GM19397 (cell line): Measurements from ENCODE around the gene ZC3H10.
A peak's percentile ranks its signal among the peaks of the same experiment; 100 is the strongest.
"Not testable (repeated sequence)": the region's sequence is repeated elsewhere in the genome, so short reads cannot be mapped to it uniquely, and the experiment has no call there.

Experiments used
- ATAC-seq: cut with Tn5 transposase; IDR thresholded peaks from one replicate; pipeline ENCODE4 v1.9.1; 2021; ENCODE audit warnings: mild to moderate bottlenecking, moderate library complexity; ENCODE audit not compliant: unreplicated experiment

ZC3H10 gene

DNA sequence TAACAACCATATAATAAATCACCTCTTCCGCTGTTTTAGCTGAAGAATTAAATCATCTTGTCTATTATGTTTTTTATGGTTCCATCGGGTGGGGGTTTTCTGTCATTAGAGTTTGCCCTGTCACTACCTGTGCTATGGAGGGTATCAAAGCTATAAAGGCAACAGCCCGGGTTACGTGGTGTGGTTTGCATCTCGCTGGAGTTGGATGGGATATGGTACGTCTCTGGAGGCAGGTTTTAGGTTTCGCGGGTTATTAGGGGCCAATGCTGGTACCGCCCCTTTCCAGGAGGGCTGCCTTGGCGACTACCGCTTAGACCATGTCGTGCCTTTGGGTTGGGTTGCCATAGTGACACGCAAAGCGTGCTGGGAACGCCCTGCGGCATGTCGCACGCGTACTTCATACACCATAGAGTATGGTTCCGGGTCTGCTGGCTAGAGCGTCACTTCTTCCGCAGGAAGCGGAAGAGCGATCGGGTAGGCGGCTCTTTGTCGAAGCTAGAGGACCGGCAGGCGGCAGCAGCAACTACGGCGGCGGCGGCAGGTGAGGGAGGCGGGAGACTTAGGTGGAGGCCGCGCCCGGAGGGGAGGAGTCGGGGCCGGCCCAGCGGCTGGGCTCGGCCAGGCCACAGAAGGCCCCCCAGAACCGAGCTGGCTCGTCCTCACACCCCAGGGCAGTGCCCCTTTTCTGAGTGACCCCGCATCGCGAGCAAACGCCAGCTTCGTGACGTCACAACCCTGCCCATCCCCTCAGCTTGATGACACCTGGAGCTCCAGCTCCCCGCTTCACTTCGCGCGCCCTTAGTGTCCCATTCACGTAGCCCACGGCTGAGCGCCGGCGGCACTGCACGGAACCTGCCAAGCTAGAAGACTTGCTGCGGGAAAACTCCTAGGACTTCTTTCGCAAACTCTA is at the start of gene ZC3H10:
TSS of gene ZC3H10 (plus strand) at position 489 of the 910 bp plus-strand sequence. CDS start 2,297 bp downstream, outside the sequence.
- ATAC-seq: peak; percentile 81

DNA sequence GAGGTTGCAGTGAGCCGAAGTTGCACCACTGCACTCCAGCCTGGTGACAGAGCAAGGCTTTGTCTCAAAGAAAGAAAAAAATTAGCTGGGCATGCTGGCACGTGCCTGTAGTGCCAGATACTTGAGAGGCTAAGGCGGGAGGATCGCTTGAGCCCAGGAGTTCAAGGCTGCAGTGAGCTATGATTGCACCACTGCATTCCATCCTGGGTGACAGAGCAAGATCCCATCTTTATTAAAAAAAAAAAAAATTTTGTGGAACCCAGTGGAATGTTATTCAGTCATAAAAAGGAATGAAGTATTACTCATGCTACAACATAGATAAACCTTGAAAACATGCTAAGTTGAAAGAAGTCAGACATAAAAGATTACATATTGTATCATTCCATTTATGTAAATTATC is 46.4 kb upstream of the ZC3H10 start:
- no peak for ATAC-seq

DNA sequence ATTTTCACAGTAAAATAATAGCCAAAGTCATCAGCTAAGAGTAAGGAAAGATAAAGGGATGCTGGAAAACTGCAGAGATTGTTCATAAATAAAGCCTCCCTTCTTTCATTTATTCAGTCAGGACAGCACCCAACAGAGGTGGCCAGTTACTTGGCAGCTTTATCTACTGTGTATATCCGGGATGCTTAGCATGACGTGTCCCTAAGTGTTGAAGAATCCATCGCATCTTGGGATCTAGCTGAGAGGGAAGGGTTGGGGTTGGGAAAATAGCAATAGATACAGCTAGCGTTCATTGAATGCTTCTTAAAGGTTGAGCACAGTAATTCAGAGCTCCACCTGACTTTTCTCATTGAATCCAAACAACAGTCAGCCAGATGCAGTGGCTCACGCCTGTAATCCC is 43.7 kb upstream of the ZC3H10 start:
- ATAC-seq: no peak

DNA sequence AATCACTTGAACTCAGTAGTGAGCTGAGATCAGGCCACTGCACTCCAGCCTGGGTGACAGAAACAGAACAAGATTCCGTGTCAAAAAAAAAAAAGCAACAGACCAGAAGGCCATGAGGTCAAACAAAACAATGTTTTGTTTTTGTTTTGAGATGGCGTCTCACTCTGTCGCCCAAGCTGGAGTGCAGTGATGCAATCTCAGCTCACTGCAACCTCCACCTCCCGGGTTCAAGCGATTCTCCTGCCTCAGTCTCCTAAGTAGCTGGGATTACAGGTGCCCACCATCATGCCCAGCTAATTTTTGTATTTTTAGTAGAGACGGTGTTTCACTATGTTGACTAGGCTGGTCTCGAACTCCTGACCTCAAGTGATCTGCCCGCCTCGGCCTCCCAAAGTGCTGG is 40.1 kb upstream of the ZC3H10 start:
- ATAC-seq: not testable (repeated sequence)

DNA sequence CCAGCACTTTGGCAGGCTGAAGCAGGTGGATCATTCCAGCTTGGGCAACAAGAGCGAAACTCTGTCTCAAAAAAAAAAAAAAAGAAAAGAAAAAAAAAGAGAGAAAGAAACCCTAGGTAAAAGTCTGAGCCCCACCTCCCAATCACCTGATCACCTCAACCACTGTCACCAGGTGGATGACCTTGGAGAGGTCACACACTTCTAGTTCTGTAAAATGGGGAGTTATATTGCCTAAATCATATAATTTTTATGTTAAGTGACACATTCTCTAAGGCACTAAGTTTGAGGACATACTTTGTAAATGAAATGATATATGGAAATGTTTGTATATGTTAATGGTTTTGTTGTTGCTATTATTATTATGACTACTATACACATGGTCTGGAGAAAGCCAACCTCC is 39.6 kb upstream of the ZC3H10 start:
- ATAC-seq: no peak

DNA sequence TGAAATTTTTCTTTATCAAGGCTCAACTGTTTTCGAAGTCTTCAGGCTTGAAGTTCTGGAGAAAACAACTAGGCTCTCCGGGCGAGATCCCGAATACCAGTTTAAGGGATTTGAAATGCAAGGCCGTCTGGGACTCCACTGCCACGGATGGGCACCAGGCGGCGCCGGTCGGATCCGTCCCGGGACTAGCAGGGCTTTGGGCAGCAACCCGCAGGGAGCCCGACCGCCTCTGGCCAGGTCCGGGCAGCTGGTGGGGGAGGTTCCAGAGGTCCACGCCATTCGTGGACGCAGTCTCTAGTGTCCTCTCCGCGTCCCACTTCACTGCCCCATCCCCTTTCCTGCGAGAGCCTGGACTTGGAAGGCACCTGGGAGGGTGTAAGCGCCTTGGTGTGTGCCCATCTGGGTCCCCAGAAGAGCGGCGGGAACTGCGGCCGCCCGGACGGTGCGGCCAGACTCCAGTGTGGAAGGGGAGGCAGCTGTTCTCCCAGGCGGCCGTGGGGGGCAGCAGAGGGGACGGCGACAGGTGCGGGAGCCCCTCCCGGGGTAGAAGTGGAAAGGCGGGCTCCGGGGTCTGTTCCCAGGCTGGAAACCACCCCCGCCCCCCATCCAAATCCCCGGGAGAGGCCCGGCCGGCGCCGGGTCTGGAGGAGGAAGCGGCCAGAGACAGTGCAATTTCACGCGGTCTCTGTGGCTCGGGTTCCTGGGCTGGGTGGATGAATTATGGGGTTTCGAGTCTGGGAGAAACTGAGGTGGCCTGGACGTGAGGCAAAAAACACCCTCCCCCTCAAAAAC is 38.9 kb upstream of the ZC3H10 start:
- ATAC-seq: no peak

DNA sequence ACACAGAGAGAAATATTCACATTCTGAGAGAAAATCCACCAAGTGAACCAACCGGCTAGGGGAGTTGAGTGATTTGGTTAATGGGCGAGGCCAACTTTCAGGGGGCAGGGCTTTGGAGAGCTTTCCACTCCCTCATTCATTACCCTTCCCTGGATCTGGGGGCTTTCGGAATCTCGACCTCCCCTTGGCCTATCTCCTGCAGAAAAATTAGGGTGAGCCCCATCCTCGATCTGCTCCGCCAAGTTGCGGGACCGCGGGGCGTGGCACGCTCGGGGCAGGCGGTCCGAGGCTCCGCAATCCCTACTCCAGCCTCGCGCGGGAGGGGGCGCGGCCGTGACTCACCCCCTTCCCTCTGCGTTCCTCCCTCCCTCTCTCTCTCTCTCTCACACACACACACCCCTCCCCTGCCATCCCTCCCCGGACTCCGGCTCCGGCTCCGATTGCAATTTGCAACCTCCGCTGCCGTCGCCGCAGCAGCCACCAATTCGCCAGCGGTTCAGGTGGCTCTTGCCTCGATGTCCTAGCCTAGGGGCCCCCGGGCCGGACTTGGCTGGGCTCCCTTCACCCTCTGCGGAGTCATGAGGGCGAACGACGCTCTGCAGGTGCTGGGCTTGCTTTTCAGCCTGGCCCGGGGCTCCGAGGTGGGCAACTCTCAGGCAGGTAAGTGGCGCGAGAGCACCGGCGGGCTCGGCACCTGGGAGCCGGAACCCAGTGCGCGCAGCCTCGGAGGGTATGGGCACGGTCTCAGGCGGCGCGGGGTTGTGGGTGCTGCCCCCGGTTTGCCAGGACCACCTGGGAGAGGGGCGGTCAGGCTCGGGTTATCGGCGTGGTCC is 38.1 kb upstream of the ZC3H10 start, which contains the start of gene ERBB3:
TSS of gene ERBB3 (plus strand) at position 443 of the 833 bp plus-strand sequence. CDS start at position 579, 136 bp downstream.
- no peak for ATAC-seq

- no peak for ATAC-seq
These were observed 37.4 kb upstream of the ZC3H10 start for GRCh38 chr12:56080556-56081138.

- ATAC-seq: no peak
These were observed 36.4 kb upstream of the ZC3H10 start for GRCh38 chr12:56081393-56082347.

GRCh38 chr12:56082382-56082781 is 35.7 kb upstream of the ZC3H10 start:
- ATAC-seq: no peak

DNA sequence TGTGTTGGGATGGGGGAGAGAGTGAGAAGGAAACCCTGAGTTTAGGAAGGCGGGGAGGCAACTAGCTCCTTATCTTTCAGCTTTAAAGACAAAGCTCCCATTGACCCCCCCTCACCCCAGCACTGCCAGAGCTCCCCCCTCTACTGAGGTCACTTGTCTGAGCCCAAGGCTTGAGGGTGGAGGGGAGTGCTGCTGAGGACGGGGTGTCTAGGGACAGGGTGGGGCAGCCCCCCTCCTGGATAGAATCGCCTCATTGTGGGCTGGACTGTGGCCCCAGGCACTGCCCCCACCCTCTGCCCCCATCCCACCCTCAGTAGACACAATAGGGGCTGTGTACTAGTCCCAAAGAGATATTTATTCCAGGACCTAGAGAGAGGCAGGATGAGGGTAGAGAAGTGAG is 35.1 kb upstream of the ZC3H10 start:
- no peak for ATAC-seq

DNA sequence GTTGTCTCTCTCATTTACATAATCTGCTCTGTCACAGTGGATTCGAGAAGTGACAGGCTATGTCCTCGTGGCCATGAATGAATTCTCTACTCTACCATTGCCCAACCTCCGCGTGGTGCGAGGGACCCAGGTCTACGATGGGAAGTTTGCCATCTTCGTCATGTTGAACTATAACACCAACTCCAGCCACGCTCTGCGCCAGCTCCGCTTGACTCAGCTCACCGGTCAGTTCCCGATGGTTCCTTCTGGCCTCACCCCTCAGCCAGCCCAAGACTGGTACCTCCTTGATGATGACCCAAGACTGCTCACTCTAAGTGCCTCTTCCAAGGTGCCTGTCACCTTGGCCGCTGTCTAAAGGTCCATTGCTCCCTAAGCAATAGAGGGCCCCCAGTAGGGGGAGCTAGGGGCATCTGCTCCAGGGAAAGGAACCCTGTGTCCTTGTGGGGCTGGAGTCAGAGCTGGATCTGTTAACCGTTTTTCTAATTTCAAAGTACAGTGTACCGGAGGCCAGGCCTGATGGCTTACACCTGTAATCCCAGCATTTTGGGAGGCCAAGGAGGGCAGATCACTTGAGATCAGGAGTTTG is 33.0 kb upstream of the ZC3H10 start:
- no peak for ATAC-seq

DNA sequence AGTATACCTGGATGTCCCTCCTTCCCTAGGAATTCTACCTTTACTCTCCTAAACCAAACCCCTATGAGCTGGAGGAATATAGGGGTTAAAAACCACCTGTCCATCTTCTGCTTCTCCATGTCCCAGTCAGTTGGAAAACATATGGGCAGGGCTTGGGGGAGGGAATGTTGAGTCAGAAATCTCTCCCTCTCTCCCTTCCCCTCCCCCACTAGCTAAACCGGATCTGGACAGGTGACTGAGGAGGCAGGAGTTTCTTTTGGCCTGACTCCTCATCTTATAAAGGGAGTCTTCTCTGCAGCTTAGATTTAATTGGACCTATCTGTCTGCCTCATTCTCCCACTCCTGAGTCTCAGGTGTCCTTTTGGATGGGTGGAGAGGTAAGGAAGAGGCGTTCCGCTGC is 32.0 kb upstream of the ZC3H10 start:
- no peak for ATAC-seq

DNA sequence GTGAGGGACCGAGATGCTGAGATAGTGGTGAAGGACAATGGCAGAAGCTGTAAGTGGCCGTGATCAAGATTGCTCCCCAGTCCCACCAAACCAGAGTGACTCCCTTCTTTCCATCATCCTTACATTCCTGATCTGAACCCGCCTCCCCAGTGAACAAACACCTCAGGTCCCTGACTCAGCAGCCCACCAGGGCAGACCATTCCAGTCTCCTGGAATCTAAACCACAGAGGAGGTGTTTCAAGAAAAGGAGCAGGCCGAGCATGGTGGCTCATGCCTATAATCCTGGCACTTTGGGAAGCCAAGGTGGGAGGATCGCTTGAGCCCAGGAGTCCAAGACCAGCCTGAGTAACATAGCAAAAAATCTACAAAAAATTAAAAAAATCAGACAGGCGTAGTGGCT is 31.5 kb upstream of the ZC3H10 start:
- ATAC-seq: no peak

GRCh38 chr12:56087220-56087619 is 30.8 kb upstream of the ZC3H10 start:
- ATAC-seq: no peak

DNA sequence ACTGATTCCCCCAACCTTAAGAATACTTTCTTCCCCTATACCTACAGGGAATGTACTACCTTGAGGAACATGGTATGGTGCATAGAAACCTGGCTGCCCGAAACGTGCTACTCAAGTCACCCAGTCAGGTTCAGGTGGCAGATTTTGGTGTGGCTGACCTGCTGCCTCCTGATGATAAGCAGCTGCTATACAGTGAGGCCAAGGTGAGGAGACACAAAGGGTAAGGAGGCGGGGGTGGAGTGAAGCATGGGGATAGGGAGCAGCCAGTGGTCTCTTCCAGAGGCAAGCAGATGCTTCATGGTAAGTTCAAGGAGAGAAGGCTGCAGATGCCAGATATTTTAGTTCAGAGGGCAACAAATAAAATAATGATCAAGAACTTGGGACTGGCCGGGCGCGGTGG is 20.3 kb upstream of the ZC3H10 start:
- ATAC-seq: no peak

DNA sequence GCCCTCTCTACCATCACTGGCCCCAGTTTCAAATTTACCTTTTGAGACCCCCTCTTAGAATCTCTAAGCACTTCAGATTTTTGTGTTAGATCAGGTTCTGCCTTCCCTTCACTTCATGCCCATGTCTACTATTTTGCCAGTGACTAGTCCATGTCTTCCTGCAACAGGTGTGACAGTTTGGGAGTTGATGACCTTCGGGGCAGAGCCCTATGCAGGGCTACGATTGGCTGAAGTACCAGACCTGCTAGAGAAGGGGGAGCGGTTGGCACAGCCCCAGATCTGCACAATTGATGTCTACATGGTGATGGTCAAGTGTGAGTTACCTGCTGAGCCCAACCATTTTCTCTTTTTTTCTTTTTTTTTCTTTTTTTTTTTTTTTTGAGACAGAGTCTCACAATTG is 19.5 kb upstream of the ZC3H10 start:
- no peak for ATAC-seq

DNA sequence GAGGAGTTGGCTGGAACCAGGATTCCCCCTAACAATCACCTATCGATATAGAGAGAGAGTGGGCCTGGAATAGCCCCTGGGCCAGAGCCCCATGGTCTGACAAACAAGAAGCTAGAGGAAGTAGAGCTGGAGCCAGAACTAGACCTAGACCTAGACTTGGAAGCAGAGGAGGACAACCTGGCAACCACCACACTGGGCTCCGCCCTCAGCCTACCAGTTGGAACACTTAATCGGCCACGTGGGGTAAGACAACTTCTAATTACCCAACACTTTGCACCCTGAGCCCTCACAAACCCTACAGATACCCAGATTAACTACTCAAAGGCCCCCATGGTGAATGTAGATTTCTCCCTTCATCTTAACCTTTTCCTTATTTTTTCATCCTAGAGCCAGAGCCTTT is 18.3 kb upstream of the ZC3H10 start:
- no peak for ATAC-seq

DNA sequence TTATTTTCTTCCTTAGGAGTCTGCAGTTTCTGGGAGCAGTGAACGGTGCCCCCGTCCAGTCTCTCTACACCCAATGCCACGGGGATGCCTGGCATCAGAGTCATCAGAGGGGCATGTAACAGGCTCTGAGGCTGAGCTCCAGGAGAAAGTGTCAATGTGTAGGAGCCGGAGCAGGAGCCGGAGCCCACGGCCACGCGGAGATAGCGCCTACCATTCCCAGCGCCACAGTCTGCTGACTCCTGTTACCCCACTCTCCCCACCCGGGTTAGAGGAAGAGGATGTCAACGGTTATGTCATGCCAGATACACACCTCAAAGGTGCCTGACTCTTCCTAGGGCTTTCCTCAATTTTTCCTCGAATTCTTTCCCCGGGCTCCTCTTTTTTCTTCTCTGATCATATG is 17.0 kb upstream of the ZC3H10 start:
- ATAC-seq: no peak
